K562 (cell line): Measurements from ENCODE around the gene IL23A. TPM values are rescaled to one million over a fixed set of nuclear protein-coding genes. Genes with fewer than 3 reads are reported as not detected.

ENCODE experiments used
- BCL6 ChIP-seq: fragments of 250-450 bp; sonication (Bioruptor Pico); IDR thresholded peaks from 2 replicates; pipeline ENCODE4 v1.4.0; 2020
- BHLHE40 ChIP-seq: IDR thresholded peaks from 2 replicates; pipeline ENCODE4 v1.6.1; 2011; ENCODE audit warnings: low read length, improper control_type of control experiment
- CTBP1 ChIP-seq: fragments of 450-650 bp; IDR thresholded peaks from 2 replicates; pipeline ENCODE4 v1.6.1; 2016; ENCODE audit warnings: borderline replicate concordance
- CXXC5 ChIP-seq: fragments of 250-450 bp; sonication (Bioruptor Pico); IDR thresholded peaks from 2 replicates; pipeline ENCODE4 v1.8.0; 2022; ENCODE audit warnings: inconsistent platforms, mild to moderate bottlenecking, moderate library complexity
- DNMT1 ChIP-seq: fragments of 450-650 bp; IDR thresholded peaks from 2 replicates; pipeline ENCODE4 v1.6.1; 2016; ENCODE audit warnings: antibody characterized with exemption, mild to moderate bottlenecking
- EP400 ChIP-seq: fragments of 450-650 bp; IDR thresholded peaks from 2 replicates; pipeline ENCODE4 v1.6.1; 2017; ENCODE audit warnings: antibody characterized with exemption, mild to moderate bottlenecking, moderate library complexity
- EWSR1 ChIP-seq: fragments of 450-650 bp; IDR thresholded peaks from 2 replicates; pipeline ENCODE4 v1.6.1; 2018; ENCODE audit warnings: borderline replicate concordance, mild to moderate bottlenecking, low read depth, moderate library complexity; ENCODE audit not compliant: partially characterized antibody
- FOXJ2 ChIP-seq: fragments of 200-800 bp; sonication (Bioruptor generic); IDR thresholded peaks from 2 replicates; pipeline ENCODE4 v1.6.1; 2016; ENCODE audit warnings: missing genetic modification characterization, missing compliant biosample characterization
- FOXK1 ChIP-seq: sonication (generic); formaldehyde crosslinking; IDR thresholded peaks from 2 replicates; pipeline ENCODE4 v1.8.0; 2022; ENCODE audit warnings: missing genetic modification reagents, mild to moderate bottlenecking, borderline replicate concordance
- HMG20A ChIP-seq: fragments of 450-650 bp; formaldehyde crosslinking; conservative IDR thresholded peaks from 2 replicates; pipeline ENCODE4 v1.4.0; 2020; ENCODE audit warnings: mild to moderate bottlenecking, mixed read lengths
- JUND ChIP-seq, 2 experiments: IDR thresholded peaks; 2 replicates in 1 of 2; 3 replicates in 1 of 2; pipeline ENCODE4 v1.6.1; 2011; ENCODE audit warnings: borderline replicate concordance in 2 of 2, low read depth in 2 of 2, low read length in 2 of 2, improper control_type of control experiment in 1 of 2, missing biosample characterization in 1 of 2, missing genetic modification characterization in 1 of 2, missing genetic modification reagents in 1 of 2
- KDM5B ChIP-seq: fragments of 200-600 bp; sonication (generic); IDR thresholded peaks from 2 replicates; pipeline ENCODE4 v1.6.1; 2012; ENCODE audit warnings: low read depth, mild to moderate bottlenecking, moderate library complexity, low read length, control low read depth, inconsistent platforms; ENCODE audit not compliant: insufficient replicate concordance
- MBD1 ChIP-seq: fragments of 250-450 bp; sonication (Bioruptor Pico); IDR thresholded peaks from 2 replicates; pipeline ENCODE4 v1.8.0; 2022; ENCODE audit warnings: inconsistent platforms
- MTA1 ChIP-seq: fragments of 450-650 bp; IDR thresholded peaks from 2 replicates; pipeline ENCODE4 v1.6.1; 2017; ENCODE audit warnings: borderline replicate concordance
- NFATC3 ChIP-seq: fragments of 450-650 bp; IDR thresholded peaks from 2 replicates; pipeline ENCODE4 v1.6.1; 2017; ENCODE audit warnings: mild to moderate bottlenecking
- POLR2AphosphoS2 ChIP-seq: IDR thresholded peaks from 2 replicates; pipeline ENCODE4 v1.6.1; 2012; ENCODE audit warnings: low read length, improper control_type of control experiment
- RNF2 ChIP-seq: sonication (generic); IDR thresholded peaks from 2 replicates; pipeline ENCODE4 v1.6.1; 2016
- SMAD3 ChIP-seq: fragments of 450-650 bp; formaldehyde crosslinking; conservative IDR thresholded peaks from 2 replicates; pipeline ENCODE4 v1.4.0; 2020; ENCODE audit warnings: mild to moderate bottlenecking
- TCF3 ChIP-seq: sonication (generic); formaldehyde crosslinking; IDR thresholded peaks from 2 replicates; pipeline ENCODE4 v1.4.0; 2020; ENCODE audit warnings: mild to moderate bottlenecking, missing genetic modification reagents
- TCFL5 ChIP-seq: fragments of 250-450 bp; sonication (Bioruptor Pico); conservative IDR thresholded peaks from 2 replicates; pipeline ENCODE4 v1.6.1; 2021; ENCODE audit warnings: mild to moderate bottlenecking, moderate library complexity, matching md5 sums
- TEAD4 ChIP-seq, 2 experiments: sonication (generic) in 1 of 2; formaldehyde crosslinking in 1 of 2; IDR thresholded peaks; 2 replicates each; pipeline versions ENCODE4 v1.6.1 to v1.8.0; 2012 to 2022; ENCODE audit warnings: borderline replicate concordance in 1 of 2, inconsistent platforms in 1 of 2, low read length in 1 of 2, mild to moderate bottlenecking in 1 of 2, missing genetic modification reagents in 1 of 2
- ZFP91 ChIP-seq: sonication (generic); formaldehyde crosslinking; IDR thresholded peaks from 2 replicates; pipeline ENCODE4 v1.8.0; 2022; ENCODE audit warnings: mild to moderate bottlenecking, missing genetic modification reagents
- ZFPM2 ChIP-seq: fragments of 250-450 bp; sonication (Bioruptor Pico); IDR thresholded peaks from 2 replicates; pipeline ENCODE4 v1.5.1; 2022; ENCODE audit warnings: mild to moderate bottlenecking
- ZNF431 ChIP-seq: sonication (generic); formaldehyde crosslinking; IDR thresholded peaks from 2 replicates; pipeline ENCODE4 v1.8.0; 2022; ENCODE audit warnings: mild to moderate bottlenecking, missing genetic modification reagents
- polyA plus RNA-seq, 8 experiments: library from polyadenylated mRNA; depleted of rRNA in 4 of 8; stranded (reverse) in 5 of 8; unstranded in 3 of 8; fragments of >200 nt; fragmentation: Nextera tagmentation in 2 of 8; fragmentation: Illumina TruSeq in 1 of 8; extraction: Ambion mirVana in 2 of 8; extraction: Trizol in 1 of 8; gene quantifications; 2 replicates each; pipeline versions ENCODE4 v1.2.1 to v1.2.3, GENCODE V29; 2011 to 2014; ENCODE audit warnings: inconsistent platforms in 1 of 8, missing spikeins in 1 of 8
- total RNA-seq, 7 experiments: library from RNA; depleted of rRNA in 6 of 7; stranded (reverse); fragments of >200 nt in 6 of 7; fragmentation: Illumina TruSeq in 2 of 7; extraction: Trizol in 2 of 7; gene quantifications; 2 replicates each; pipeline versions ENCODE4 v1.2.1 to v1.2.3, GENCODE V29; 2011 to 2021; ENCODE audit warnings: low replicate concordance in 1 of 7

Gene IL23A
- total and polyA plus RNA-seq, 9 of the 15 experiments (the other 6 are each of a cell fraction or from before 2014, with no cell fraction given) = 4.4 to 37.2 (median 9.6) TPM

DNA sequence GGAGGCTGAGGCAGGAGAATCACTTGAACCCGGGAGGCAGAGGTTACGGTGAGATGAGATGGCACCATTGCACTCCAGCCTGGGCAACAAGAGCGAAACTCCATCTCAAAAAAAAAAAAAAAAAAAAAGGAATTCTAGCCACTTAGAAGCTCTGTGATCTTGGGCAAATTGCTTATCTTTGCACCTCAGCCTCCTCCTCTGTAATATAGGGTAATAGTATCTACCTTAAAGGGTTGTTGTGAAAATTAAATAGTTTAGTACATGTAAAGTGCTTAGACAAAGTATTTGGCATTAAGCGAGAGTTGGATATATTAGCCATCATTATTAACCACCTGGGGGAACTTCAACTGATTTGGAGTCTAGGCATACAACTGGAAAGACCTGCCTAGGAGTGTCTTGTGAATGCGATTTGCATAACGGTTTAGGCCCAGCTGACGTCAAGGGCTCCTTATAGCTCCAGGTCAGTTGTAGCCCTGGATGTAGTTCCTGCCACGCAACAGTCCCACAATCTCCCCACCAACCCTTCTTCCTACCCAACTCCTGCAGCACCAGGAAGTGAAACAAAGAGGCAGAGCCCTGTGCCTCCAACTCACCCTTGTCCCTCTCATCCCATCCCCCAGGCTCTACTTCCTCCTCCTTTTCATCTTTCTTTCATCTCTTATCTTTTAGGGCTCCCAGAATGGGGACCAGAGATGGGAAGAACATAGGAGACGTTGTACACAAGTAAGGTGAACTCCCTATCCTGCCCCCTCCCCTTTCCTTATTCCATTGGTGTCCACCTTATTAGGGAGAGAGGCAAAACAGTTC lies 2.1 kb upstream of the IL23A start (continued):
- TF ChIP-seq ZFP91 (CRISPR knock-in tag) (no peak), SMAD3 (CRISPR knock-in tag) (no peak), POLR2AphosphoS2 (peak; percentile 90; the same call in 1 of the 2 replicates), DNMT1 (no peak), BCL6 (CRISPR knock-in tag) (no peak), HMG20A (CRISPR knock-in tag) (no peak), CXXC5 (CRISPR knock-in tag) (peak; percentile 69; the same call in 1 of the 2 replicates), TEAD4 (IDR thresholded peaks at IDR 0.05; ENCODE audit: low read length) (no peak; the same call in 1 of the 2 replicates), TEAD4 (CRISPR knock-in tag; IDR thresholded peaks at IDR 0.05; ENCODE audit: borderline replicate concordance) (no peak), CTBP1 (peak; percentile 81; the same call in 1 of the 2 replicates), BHLHE40 (peak; percentile 51; the same call in 1 of the 2 replicates), EP400 (peak; percentile 91), TCF3 (CRISPR knock-in tag) (peak; percentile 35; the same call in 1 of the 2 replicates), KDM5B (peak; percentile 74), TCFL5 (CRISPR knock-in tag) (no peak), RNF2 (peak; percentile 69; the same call in 1 of the 2 replicates), MBD1 (CRISPR knock-in tag) (no peak), ZFPM2 (CRISPR knock-in tag) (no peak), FOXK1 (no peak), FOXJ2 (peak; percentile 56; the same call in 1 of the 2 replicates), ZNF431 (CRISPR knock-in tag) (no peak), EWSR1 (no peak), NFATC3 (0 out of 2 replicates have a peak, but pooled peaks have one; percentile 72), JUND (IDR thresholded peaks at IDR 0.05; ENCODE audit: borderline replicate concordance, low read depth, low read length) (peak; percentile 90), JUND (tag; IDR thresholded peaks at IDR 0.05; ENCODE audit: borderline replicate concordance, low read depth, low read length) (peak; percentile 90; the same call in 2 of the 3 replicates), MTA1 (peak; percentile 78; the same call in 1 of the 2 replicates)
